Measurements from ENCODE around the gene CUTC. TPM values are rescaled to one million over a fixed set of nuclear protein-coding genes. Genes with fewer than 3 reads are reported as not detected.
"Not testable (repeated sequence)": the region's sequence is repeated elsewhere in the genome, so short reads cannot be mapped to it uniquely, and the experiment has no call there.

CUTC gene
- total RNA-seq, 1 donor: 18.3 TPM

DNA sequence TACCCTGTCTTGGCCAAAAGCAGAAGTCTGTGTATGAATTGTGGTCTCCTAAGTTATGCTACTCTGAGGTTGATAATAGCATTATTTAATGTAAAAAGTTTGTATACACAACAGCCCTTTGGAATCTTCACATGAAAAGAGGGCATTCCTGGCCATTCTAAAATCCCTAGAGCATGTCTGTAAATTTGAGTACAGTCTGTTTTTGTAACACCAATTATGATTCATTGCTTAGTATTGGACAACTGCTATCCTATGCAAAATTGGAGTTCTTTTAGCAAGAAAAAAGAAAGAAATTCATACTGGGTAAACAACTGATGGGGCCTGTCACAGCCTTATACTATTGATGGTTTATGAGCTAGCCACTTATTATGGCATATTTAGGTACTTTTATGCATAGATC lies 10.2 kb downstream of the CUTC start:
- TF ChIP-seq CTCF (IDR thresholded peaks at IDR 0.05; ENCODE audit: insufficient read depth, low read length): no peak
- no peak for DNase-seq (ENCODE audit: low read depth)
- no peak overlapping the region for H3K4me3 ChIP-seq (ENCODE audit: low read depth, low read length)

DNA sequence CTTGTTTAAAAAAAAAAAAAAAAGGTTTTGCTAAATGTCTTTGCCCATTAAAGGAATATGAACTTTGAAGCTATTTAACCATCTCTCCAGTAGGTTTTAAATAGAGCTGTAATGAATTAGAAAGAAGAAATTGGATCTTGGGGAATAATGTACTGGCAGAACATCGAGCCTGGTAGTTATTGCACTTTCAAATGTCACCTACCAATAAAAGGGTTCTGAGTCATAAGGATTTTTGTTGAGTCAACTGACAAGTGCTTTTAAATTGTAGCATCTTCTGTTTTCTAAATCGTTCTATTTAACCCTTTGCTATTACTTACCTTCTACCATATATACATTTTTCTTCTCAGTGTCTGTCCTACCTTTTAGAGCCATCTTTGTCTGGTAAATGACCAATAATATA lies 10.7 kb downstream of the CUTC start:
- H3K4me3 ChIP-seq (ENCODE audit: low read depth, low read length): no peak overlapping the region
- no peak for TF ChIP-seq CTCF (IDR thresholded peaks at IDR 0.05; ENCODE audit: insufficient read depth, low read length)
- no peak for DNase-seq (ENCODE audit: low read depth)

DNA sequence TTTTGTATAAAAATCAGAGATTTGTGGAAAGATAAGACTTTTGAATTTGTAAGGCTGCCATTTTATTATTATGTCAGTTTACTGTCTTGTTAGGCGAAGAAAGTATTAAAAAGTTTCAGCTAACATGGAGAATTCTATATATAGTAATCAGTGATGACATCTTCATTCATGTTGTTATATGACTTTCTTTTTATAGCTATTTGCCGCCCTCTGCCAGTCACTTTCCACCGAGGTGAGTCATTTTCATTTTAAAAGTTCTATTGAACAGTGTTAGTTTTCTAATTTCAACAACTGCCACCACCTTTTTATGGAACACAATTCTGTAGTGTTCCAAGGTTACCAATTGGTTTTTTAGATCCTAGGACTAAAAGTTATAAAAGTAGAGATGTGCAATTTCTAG lies 11.8 kb downstream of the CUTC start:
- TF ChIP-seq CTCF (IDR thresholded peaks at IDR 0.05; ENCODE audit: insufficient read depth, low read length): no peak
- no peak overlapping the region for H3K4me3 ChIP-seq (ENCODE audit: low read depth, low read length)
- DNase-seq (ENCODE audit: low read depth): no peak

- not testable (repeated sequence) for DNase-seq (ENCODE audit: low read depth); H3K4me3 ChIP-seq (ENCODE audit: low read depth, low read length)
Measured at GRCh38 chr10:99746166-99746565, 14.1 kb downstream of the CUTC start.

DNA sequence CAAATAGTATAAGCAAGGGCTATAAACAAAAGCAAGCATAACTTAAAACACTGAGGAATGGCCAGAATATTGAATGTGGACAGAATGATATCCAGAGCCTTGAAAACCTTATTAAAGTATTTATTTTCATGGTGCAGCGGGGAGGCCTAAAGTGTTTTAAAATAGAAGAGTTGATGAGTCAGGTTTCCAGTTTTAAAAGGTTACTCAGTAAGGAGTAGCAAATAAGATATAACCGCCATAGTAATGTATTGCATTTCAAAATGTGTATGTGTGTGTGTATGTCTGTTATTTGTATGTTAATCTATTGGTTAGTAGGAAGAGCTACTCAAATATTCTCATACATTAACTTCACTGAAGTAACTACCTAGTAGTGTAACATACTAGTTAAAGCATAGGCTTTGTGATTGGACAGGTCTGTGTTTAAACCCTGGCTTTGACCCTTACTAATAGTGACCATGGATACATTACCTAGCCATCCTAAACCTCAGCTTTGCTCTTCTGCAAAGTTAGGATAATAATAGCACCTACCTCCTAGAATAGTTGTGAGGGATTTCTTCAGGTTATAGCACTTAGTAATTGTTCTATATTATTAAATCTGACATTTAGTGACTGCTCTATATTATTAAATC lies 16.9 kb downstream of the CUTC start:
- H3K4me3 ChIP-seq (ENCODE audit: low read depth, low read length): no peak overlapping the region
- no peak for TF ChIP-seq CTCF (IDR thresholded peaks at IDR 0.05; ENCODE audit: insufficient read depth, low read length)
- DNase-seq (ENCODE audit: low read depth): no peak

DNA sequence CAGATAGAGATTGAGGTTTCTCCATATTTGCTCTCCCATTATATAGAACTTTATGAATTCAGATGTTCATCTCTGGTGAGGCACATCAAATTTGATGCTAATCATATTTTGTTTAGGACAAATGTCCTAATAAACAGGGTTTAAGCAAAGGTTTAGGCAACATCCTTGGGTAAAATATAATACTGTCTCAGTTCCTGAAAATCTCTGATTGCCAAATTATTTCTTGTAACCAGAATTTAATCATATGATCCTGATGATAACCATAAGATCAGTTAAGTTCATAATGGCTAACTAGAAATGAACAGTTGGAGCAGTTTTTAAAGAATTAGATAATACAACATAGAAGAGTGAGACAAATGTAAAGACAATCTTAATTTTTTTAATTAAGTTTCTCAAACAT lies 18.6 kb downstream of the CUTC start:
- no peak for TF ChIP-seq CTCF (IDR thresholded peaks at IDR 0.05; ENCODE audit: insufficient read depth, low read length)
- no peak overlapping the region for H3K4me3 ChIP-seq (ENCODE audit: low read depth, low read length)
- no peak for DNase-seq (ENCODE audit: low read depth)

DNA sequence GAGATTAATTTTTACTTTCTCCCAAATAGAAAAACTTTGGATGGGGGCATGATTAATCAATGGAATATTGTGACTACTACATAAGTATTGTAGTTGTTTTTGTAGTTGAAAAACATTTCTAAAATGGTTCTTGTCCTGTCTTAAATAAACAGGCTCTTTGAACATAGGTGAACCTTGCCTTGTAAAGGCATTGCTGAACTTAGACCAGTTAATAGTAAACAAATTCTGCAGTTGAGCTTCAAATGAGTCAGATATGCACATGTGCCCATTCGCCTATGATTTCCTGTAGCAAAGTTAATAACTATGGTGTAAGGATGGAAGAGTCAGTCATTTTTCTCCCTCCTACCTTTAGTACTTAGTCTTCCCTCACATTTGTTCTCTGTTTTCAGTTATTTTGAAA lies 22.6 kb downstream of the CUTC start:
- H3K4me3 ChIP-seq (ENCODE audit: low read depth, low read length): no peak overlapping the region
- no peak for DNase-seq (ENCODE audit: low read depth)
- no peak for TF ChIP-seq CTCF (IDR thresholded peaks at IDR 0.05; ENCODE audit: insufficient read depth, low read length)
